H4 (cell line): ENCODE data around the gene BTBD8. TPM values are rescaled to one million over a fixed set of nuclear protein-coding genes. Genes with fewer than 3 reads are reported as not detected.

Experiments
- DNase-seq: peaks from one replicate; pipeline ENCODE4 v3.0.0-alpha.2; 2015; ENCODE audit warnings: low spot score
- total RNA-seq: library from RNA; depleted of rRNA; stranded (reverse); fragments of >200 nt; shearing (Covaris generic); gene quantifications from 2 replicates; pipeline ENCODE4 v1.2.3, GENCODE V29; 2014

Gene BTBD8
- total RNA-seq, 1 experiment from 2014 or later, result 1.3 TPM

GRCh38 chr1:92091625-92092024, 11.5 kb downstream of the BTBD8 start:
- no peak for DNase-seq

- no peak for DNase-seq
Measured at GRCh38 chr1:92094090-92094489, 13.9 kb downstream of the BTBD8 start.

- no peak for DNase-seq
Measured at GRCh38 chr1:92094595-92094994, 14.4 kb downstream of the BTBD8 start.

GRCh38 chr1:92095874-92096273, 15.7 kb downstream of the BTBD8 start:
- DNase-seq, result no peak

- no peak for DNase-seq
Measured at GRCh38 chr1:92096317-92096716, 16.2 kb downstream of the BTBD8 start.

- no peak for DNase-seq
Measured at GRCh38 chr1:92105546-92106081, 25.5 kb downstream of the BTBD8 start.

GRCh38 chr1:92108631-92109030, 28.5 kb downstream of the BTBD8 start:
- no peak for DNase-seq

GRCh38 chr1:92117526-92117925, 37.4 kb downstream of the BTBD8 start:
- no peak for DNase-seq

GRCh38 chr1:92118826-92119225, 38.7 kb downstream of the BTBD8 start:
- no peak for DNase-seq

GRCh38 chr1:92123868-92124267, 43.7 kb downstream of the BTBD8 start:
- DNase-seq, result no peak

GRCh38 chr1:92125204-92125603, 45.1 kb downstream of the BTBD8 start:
- no peak for DNase-seq

- DNase-seq, result no peak
Measured at GRCh38 chr1:92126088-92126487, 45.9 kb downstream of the BTBD8 start.

- no peak for DNase-seq
Measured at GRCh38 chr1:92134331-92134730, 54.2 kb downstream of the BTBD8 start.

GRCh38 chr1:92136341-92136740, 56.2 kb downstream of the BTBD8 start:
- DNase-seq, result no peak

GRCh38 chr1:92154934-92155333, 74.8 kb downstream of the BTBD8 start:
- DNase-seq, result no peak

- DNase-seq, result no peak
Measured at GRCh38 chr1:92159593-92159992, 79.4 kb downstream of the BTBD8 start.

GRCh38 chr1:92165389-92165788, 85.2 kb downstream of the BTBD8 start:
- no peak for DNase-seq

- no peak for DNase-seq
Measured at GRCh38 chr1:92167151-92167550, 87.0 kb downstream of the BTBD8 start.

- no peak for DNase-seq
Measured at GRCh38 chr1:92168657-92169056, 88.5 kb downstream of the BTBD8 start.

GRCh38 chr1:92169214-92170005, 89.3 kb downstream of the BTBD8 start:
- DNase-seq, result no peak

GRCh38 chr1:92184632-92185031, 104.5 kb downstream of the BTBD8 start:
- peak; percentile 15 for DNase-seq

- no peak for DNase-seq
Measured at GRCh38 chr1:92186081-92186480, 105.9 kb downstream of the BTBD8 start.

- no peak for DNase-seq
Measured at GRCh38 chr1:92188436-92189255, 108.5 kb downstream of the BTBD8 start.
